Liver (tissue), 9 donors: Measurements from ENCODE around the gene GMEB2. TPM values are rescaled to one million over a fixed set of nuclear protein-coding genes. Genes with fewer than 3 reads are reported as not detected.

Source experiments
- DNase-seq: peaks from one replicate; pipeline ENCODE4 v3.0.0-alpha.2; 2017; ENCODE audit warnings: low spot score
- H3K27ac ChIP-seq, 2 donors: one replicate each; pipeline ENCODE4 v1.7.0; 2013; ENCODE audit warnings: inconsistent platforms in 2 of 2, low read length in 2 of 2, control low read depth in 1 of 2, low read depth in 1 of 2, mild to moderate bottlenecking in 1 of 2
- H3K27me3 ChIP-seq, 4 donors: one replicate each; pipeline versions ENCODE4 v1.6.1 to v1.7.0; 2013; ENCODE audit warnings: low read length in 3 of 4, inconsistent platforms in 1 of 4, mild to moderate bottlenecking in 1 of 4, moderate library complexity in 1 of 4; ENCODE audit not compliant: control insufficient read depth in 4 of 4, insufficient read depth in 4 of 4
- H3K36me3 ChIP-seq, 4 donors: one replicate each; pipeline versions ENCODE4 v1.6.1 to v1.7.0; 2013; ENCODE audit warnings: low read length in 3 of 4, mild to moderate bottlenecking in 3 of 4, low read depth in 1 of 4, moderate library complexity in 1 of 4; ENCODE audit not compliant: control insufficient read depth in 4 of 4, insufficient read depth in 3 of 4
- H3K4me1 ChIP-seq, 4 donors: one replicate each; pipeline versions ENCODE4 v1.6.1 to v1.7.0; 2013; ENCODE audit warnings: low read length in 3 of 4, mild to moderate bottlenecking in 3 of 4, moderate library complexity in 1 of 4; ENCODE audit not compliant: control insufficient read depth in 4 of 4, insufficient read depth in 4 of 4
- H3K4me3 ChIP-seq, 3 donors: one replicate each; pipeline versions ENCODE4 v1.6.1 to v1.7.0; 2013; ENCODE audit warnings: low read length in 3 of 3, control low read depth in 1 of 3, low read depth in 1 of 3, mild to moderate bottlenecking in 1 of 3
- H3K9ac ChIP-seq, 2 donors: one replicate each; pipeline ENCODE4 v1.7.0; 2013; ENCODE audit warnings: low read length in 2 of 2, mild to moderate bottlenecking in 2 of 2, moderate library complexity in 2 of 2, control low read depth in 1 of 2, low read depth in 1 of 2
- H3K9me3 ChIP-seq, 4 donors: one replicate each; pipeline versions ENCODE4 v1.6.1 to v1.7.0; 2013; ENCODE audit warnings: low read length in 3 of 4; ENCODE audit not compliant: control insufficient read depth in 4 of 4
- EGR1 ChIP-seq, 2 donors: IDR thresholded peaks; 2 replicates each; pipeline ENCODE4 v1.6.1; 2016 to 2018; ENCODE audit warnings: antibody characterized with exemption in 2 of 2, low read depth in 2 of 2
- FOXA1 ChIP-seq: IDR thresholded peaks from 2 replicates; pipeline ENCODE4 v1.6.1; 2016; ENCODE audit warnings: antibody characterized with exemption
- FOXA2 ChIP-seq: IDR thresholded peaks from 2 replicates; pipeline ENCODE4 v1.6.1; 2016; ENCODE audit warnings: antibody characterized with exemption
- GABPA ChIP-seq, 2 donors: IDR thresholded peaks in 1 of 2; conservative IDR thresholded peaks in 1 of 2; 2 replicates each; pipeline ENCODE4 v1.6.1; 2016; ENCODE audit warnings: antibody characterized with exemption in 2 of 2, mild to moderate bottlenecking in 1 of 2, moderate library complexity in 1 of 2
- HNF4A ChIP-seq, 2 donors: conservative IDR thresholded peaks; 2 replicates each; pipeline ENCODE4 v1.6.1; 2016; ENCODE audit warnings: antibody characterized with exemption in 2 of 2, mild to moderate bottlenecking in 2 of 2
- HNF4G ChIP-seq: IDR thresholded peaks from 2 replicates; pipeline ENCODE4 v1.6.1; 2016; ENCODE audit warnings: antibody characterized with exemption
- MAX ChIP-seq: IDR thresholded peaks from 2 replicates; pipeline ENCODE4 v1.6.1; 2016; ENCODE audit warnings: antibody characterized with exemption
- RAD21 ChIP-seq, 2 donors: IDR thresholded peaks; 2 replicates each; pipeline ENCODE4 v1.6.1; 2016; ENCODE audit warnings: antibody characterized with exemption in 2 of 2, mild to moderate bottlenecking in 2 of 2
- RXRA ChIP-seq, 2 donors: IDR thresholded peaks; 2 replicates each; pipeline ENCODE4 v1.6.1; 2017 to 2018; ENCODE audit warnings: antibody characterized with exemption in 2 of 2, mild to moderate bottlenecking in 1 of 2
- SP1 ChIP-seq: IDR thresholded peaks from 2 replicates; pipeline ENCODE4 v1.6.1; 2018; ENCODE audit warnings: antibody characterized with exemption, mild to moderate bottlenecking
- TAF1 ChIP-seq: conservative IDR thresholded peaks from 2 replicates; pipeline ENCODE4 v1.6.1; 2016; ENCODE audit warnings: antibody characterized with exemption, mild to moderate bottlenecking
- YY1 ChIP-seq: IDR thresholded peaks from 2 replicates; pipeline ENCODE4 v1.6.1; 2016; ENCODE audit warnings: antibody characterized with exemption, mild to moderate bottlenecking
- ZBTB33 ChIP-seq: IDR thresholded peaks from 2 replicates; pipeline ENCODE4 v1.6.1; 2016; ENCODE audit warnings: antibody characterized with exemption
- WGBS: extraction: QIAGEN DNeasy Blood & Tissue Kit; methylation state at CpG from one replicate; pipeline ENCODE4 v1.1.7; 2013; 5-methylcytosine and 5-hydroxymethylcytosine counted together
- polyA plus RNA-seq, 2 donors: library from polyadenylated mRNA; stranded (reverse) in 1 of 2; unstranded in 1 of 2; fragments of 200-250 nt in 1 of 2; fragments of >200 nt in 1 of 2; fragmentation: Nextera tagmentation in 1 of 2; extraction: Ambion mirVana in 1 of 2; gene quantifications; one replicate each; pipeline versions ENCODE4 v1.2.1 to v1.2.3, GENCODE V29; 2013 to 2015
- total RNA-seq, 2 donors: library from RNA; depleted of rRNA; stranded (reverse); fragments of >200 nt; gene quantifications; one replicate each; pipeline ENCODE4 v1.2.3, GENCODE V29; 2014
- TF ChIP-seq, protein P1 (sequence below): IDR thresholded peaks from 2 replicates; pipeline ENCODE4 v1.6.1; 2016; ENCODE audit warnings: antibody characterized with exemption, mild to moderate bottlenecking
- TF ChIP-seq, protein P2 (sequence below): IDR thresholded peaks from 2 replicates; pipeline ENCODE4 v1.6.1; 2016; ENCODE audit warnings: antibody characterized with exemption
- TF ChIP-seq, protein P3 (sequence below): fragments of 150-350 bp; IDR thresholded peaks from 2 replicates; pipeline ENCODE4 v1.5.1; 2017; ENCODE audit warnings: improper control_type of control experiment, low read depth, low read length; ENCODE audit not compliant: missing input control
- donor health status: healthy.
- donor health status: healthy.
- donor health status: healthy.
- donor health status: healthy.
- donor health status: healthy.

GMEB2 gene
- total and polyA plus RNA-seq, 4 donors, result 1.3 to 8.6 (median 5.3) TPM

DNA sequence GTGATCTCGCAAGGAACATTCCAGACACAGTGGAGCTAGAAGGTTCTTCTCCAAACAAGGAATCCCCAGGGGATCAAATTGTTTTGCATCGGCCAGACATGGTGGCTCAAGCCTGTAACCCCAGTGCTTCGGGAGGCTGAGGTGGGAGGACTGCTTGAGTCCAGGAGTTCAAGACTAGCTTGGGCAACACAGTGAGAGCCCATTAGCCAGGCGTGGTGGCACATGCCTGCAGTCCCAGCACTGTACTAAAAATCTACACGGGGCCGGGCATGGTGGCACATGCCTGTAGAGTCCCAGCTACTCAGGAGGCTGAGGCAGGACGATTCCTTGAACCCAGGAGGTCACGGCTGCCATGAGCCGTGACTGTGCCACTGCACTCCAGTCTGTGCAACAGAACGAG lies 15.3 kb downstream of the GMEB2 start:
- no peaks in the 10 kb centered on the region for H3K4me1 ChIP-seq
- no peaks in the 10 kb centered on the region for H3K27me3 ChIP-seq
- no peaks in the 10 kb centered on the region for H3K9me3 ChIP-seq
- WGBS, result 96% methylated on average over 10 of the region's 10 CpGs
- no peak for TF ChIP-seq TAF1
- TF ChIP-seq ZBTB33, result no peak
- TF ChIP-seq, protein P1, sequence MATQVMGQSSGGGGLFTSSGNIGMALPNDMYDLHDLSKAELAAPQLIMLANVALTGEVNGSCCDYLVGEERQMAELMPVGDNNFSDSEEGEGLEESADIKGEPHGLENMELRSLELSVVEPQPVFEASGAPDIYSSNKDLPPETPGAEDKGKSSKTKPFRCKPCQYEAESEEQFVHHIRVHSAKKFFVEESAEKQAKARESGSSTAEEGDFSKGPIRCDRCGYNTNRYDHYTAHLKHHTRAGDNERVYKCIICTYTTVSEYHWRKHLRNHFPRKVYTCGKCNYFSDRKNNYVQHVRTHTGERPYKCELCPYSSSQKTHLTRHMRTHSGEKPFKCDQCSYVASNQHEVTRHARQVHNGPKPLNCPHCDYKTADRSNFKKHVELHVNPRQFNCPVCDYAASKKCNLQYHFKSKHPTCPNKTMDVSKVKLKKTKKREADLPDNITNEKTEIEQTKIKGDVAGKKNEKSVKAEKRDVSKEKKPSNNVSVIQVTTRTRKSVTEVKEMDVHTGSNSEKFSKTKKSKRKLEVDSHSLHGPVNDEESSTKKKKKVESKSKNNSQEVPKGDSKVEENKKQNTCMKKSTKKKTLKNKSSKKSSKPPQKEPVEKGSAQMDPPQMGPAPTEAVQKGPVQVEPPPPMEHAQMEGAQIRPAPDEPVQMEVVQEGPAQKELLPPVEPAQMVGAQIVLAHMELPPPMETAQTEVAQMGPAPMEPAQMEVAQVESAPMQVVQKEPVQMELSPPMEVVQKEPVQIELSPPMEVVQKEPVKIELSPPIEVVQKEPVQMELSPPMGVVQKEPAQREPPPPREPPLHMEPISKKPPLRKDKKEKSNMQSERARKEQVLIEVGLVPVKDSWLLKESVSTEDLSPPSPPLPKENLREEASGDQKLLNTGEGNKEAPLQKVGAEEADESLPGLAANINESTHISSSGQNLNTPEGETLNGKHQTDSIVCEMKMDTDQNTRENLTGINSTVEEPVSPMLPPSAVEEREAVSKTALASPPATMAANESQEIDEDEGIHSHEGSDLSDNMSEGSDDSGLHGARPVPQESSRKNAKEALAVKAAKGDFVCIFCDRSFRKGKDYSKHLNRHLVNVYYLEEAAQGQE, result no peak
- no peak for TF ChIP-seq RAD21 (IDR thresholded peaks at IDR 0.05)
- TF ChIP-seq GABPA (IDR thresholded peaks at IDR 0.05 in 1 of 2, conservative IDR thresholded peaks at IDR 0.05 in 1 of 2), result no peak
- TF ChIP-seq, protein P2, sequence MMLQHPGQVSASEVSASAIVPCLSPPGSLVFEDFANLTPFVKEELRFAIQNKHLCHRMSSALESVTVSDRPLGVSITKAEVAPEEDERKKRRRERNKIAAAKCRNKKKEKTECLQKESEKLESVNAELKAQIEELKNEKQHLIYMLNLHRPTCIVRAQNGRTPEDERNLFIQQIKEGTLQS, result no peak
- TF ChIP-seq RXRA (IDR thresholded peaks at IDR 0.05), result no peak
- no peak for TF ChIP-seq YY1
- TF ChIP-seq, protein P3, sequence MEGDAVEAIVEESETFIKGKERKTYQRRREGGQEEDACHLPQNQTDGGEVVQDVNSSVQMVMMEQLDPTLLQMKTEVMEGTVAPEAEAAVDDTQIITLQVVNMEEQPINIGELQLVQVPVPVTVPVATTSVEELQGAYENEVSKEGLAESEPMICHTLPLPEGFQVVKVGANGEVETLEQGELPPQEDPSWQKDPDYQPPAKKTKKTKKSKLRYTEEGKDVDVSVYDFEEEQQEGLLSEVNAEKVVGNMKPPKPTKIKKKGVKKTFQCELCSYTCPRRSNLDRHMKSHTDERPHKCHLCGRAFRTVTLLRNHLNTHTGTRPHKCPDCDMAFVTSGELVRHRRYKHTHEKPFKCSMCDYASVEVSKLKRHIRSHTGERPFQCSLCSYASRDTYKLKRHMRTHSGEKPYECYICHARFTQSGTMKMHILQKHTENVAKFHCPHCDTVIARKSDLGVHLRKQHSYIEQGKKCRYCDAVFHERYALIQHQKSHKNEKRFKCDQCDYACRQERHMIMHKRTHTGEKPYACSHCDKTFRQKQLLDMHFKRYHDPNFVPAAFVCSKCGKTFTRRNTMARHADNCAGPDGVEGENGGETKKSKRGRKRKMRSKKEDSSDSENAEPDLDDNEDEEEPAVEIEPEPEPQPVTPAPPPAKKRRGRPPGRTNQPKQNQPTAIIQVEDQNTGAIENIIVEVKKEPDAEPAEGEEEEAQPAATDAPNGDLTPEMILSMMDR, result no peak
- no peak for TF ChIP-seq MAX
- no peak for TF ChIP-seq SP1
- TF ChIP-seq FOXA2, result no peak
- TF ChIP-seq HNF4G, result no peak
- TF ChIP-seq HNF4A (conservative IDR thresholded peaks at IDR 0.05), result no peak
- no peak for TF ChIP-seq EGR1 (IDR thresholded peaks at IDR 0.05; ENCODE audit: low read depth in 2 of 2)
- TF ChIP-seq FOXA1, result no peak
- no peak overlapping the region for H3K9ac ChIP-seq
- H3K27ac ChIP-seq, result no peak overlapping the region
- no peak overlapping the region for H3K4me3 ChIP-seq
- peaks cover 0 to 1% (median under 1%) of the 10 kb centered on the region in 4 donors for H3K36me3 ChIP-seq
- no peak for DNase-seq
